Tibial artery (tissue), 4 donors: Measurements from ENCODE around the gene FAM186B.

Experiments
- DNase-seq, 2 donors: peaks; one replicate each; pipeline ENCODE4 v3.0.0-alpha.2; 2019
- H3K27ac ChIP-seq, 2 donors: fragments of 200-600 bp; sonication (generic) in 1 of 2; 1 replicate in 1 of 2; 2 replicates in 1 of 2; pipeline ENCODE4 v1.5.1; 2018 to 2019; ENCODE audit warnings: mild to moderate bottlenecking in 1 of 2
- H3K27me3 ChIP-seq, 2 donors: fragments of 200-600 bp; sonication (generic) in 1 of 2; one replicate each; pipeline versions ENCODE4 v1.5.1 to v1.6.0; 2016 to 2019
- H3K36me3 ChIP-seq, 3 donors: fragments of 200-600 bp; sonication (generic) in 2 of 3; one replicate each; pipeline ENCODE4 v1.5.1; 2016 to 2019; ENCODE audit warnings: mild to moderate bottlenecking in 2 of 3
- H3K4me1 ChIP-seq, 4 donors: fragments of 200-600 bp; sonication (generic) in 2 of 4; 1 replicate in 3 of 4; 2 replicates in 1 of 4; pipeline ENCODE4 v1.5.1; 2016 to 2019
- H3K4me3 ChIP-seq, 2 donors: fragments of 200-600 bp; sonication (generic) in 1 of 2; 1 replicate in 1 of 2; 2 replicates in 1 of 2; pipeline ENCODE4 v1.5.1; 2018 to 2019; ENCODE audit warnings: mild to moderate bottlenecking in 2 of 2
- H3K9me3 ChIP-seq, 3 donors: fragments of 200-600 bp; sonication (generic) in 1 of 3; one replicate each; pipeline ENCODE4 v1.5.1; 2016 to 2019
- CTCF ChIP-seq, 2 experiments: fragments of 200-600 bp in 1 of 2; fragments of 450-650 bp in 1 of 2; IDR thresholded peaks; one replicate each; pipeline ENCODE4 v1.5.1; 2017 to 2019; ENCODE audit warnings: antibody characterized with exemption in 2 of 2, mild to moderate bottlenecking in 1 of 2, moderate library complexity in 1 of 2
- intact Hi-C: fragments of 100-400 bp; cut with DNase I; formaldehyde crosslinking; loops from one replicate; pipeline ENCODE4 v1.15.0; 2023; ENCODE audit warnings: low total_unique reads

The FAM186B gene

DNA sequence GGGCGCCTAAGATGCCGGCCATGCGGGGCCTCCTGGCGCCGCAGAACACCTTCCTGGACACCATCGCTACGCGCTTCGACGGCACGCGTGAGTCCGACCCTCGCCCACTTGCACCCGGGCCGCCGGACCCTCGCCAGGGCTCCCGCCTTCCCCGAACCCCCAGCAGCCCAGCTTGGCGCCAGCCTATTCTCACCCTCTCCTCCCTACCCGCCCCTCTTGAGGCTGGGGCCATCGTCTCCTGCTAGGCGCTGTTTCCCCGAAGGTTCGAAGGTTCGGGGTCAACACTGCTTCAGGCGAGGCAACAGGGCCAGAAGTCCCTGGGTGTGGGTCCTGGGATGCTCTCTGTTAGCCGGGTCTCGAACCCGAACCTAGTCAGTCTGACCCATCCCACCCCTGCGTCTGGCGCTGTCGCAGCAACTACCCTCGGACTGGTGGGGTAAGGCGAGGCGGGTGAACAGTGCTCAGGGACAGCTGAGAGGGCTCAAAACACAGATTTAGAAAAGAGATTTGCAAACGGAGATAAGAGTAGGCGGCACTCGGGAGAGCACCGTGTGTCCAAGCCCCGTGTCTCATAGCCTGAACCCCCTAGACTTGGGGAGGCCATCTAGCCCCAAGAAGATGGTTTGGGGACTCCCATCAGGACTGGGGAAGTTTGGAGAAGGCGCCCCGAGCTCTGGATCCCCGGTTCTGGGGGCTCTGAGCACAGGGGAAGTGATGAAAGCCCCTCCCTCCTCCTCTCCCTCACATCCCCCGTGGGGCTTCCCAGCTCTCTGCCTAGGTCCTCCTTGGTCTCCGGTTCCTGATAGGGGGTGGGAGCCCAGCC is 65.8 kb downstream of the FAM186B start:
- no peak for TF ChIP-seq CTCF (IDR thresholded peaks at IDR 0.05)
- no peak overlapping the region for H3K27ac ChIP-seq
- H3K9me3 ChIP-seq: no peaks in the 10 kb centered on the region
- H3K36me3 ChIP-seq: no peaks in the 10 kb centered on the region
- peaks cover 0 to 76% of the 10 kb centered on the region in 2 donors for H3K27me3 ChIP-seq
- intact Hi-C loops: no loop called here
- peaks cover 0 to 20% (median 18%) of the 10 kb centered on the region in 4 donors for H3K4me1 ChIP-seq
- H3K4me3 ChIP-seq: no peak overlapping the region
- DNase-seq: no peak

DNA sequence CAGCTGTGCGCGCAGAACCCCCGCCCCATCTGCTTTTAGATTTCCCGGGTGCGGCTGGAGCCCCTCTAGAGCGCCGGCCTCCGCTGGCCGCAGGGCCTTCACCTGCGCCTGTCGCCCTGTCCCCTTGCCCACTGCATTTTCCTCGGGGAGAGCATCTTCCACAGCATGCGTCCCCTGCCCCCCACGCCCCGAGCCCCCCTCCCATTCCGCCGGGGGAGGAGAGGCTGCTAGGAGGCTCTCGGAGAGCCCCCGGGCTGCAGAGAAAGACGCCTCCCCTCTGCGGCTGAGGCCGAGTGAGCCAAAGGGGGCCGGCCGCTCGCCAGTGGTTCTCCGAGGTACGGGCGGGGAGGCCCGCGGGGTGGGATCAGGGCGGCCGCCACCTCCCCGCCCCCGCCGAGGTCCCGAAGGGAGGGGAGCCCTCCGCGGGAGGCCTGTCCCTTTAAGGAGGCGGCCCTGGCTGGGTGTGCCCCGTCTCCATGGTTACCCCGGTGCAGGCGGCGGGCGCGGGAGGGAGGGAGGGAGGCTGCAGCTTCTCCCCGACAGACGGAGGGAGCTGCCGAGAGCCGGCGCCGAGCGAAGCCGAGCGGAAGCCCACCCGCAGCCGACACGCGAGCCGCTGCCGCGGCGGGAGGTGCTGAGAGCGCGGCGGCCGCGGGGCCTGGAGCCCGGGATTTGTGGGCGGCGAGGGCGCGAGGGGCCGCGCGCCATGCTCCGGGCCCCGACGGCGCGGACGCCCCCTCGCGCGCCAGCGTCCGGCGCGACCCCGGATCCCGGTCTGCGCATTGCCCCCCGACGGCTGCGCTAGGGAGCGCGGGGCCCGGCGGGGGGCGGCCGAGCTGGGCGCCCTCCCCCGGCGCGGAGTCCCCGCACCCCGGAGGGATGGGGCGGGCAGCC is 66.7 kb downstream of the FAM186B start, which contains the start of gene KCNH3:
TSS of gene KCNH3 (plus strand) at position 521 of the 894 bp plus-strand sequence. CDS start 387 bp downstream, outside the sequence.
- peaks cover 0 to 20% (median 18%) of the 10 kb centered on the region in 4 donors for H3K4me1 ChIP-seq
- no peaks in the 10 kb centered on the region for H3K9me3 ChIP-seq
- no peak within 1 kb of the TSS for H3K27ac ChIP-seq
- peaks cover 0 to 73% of the 10 kb centered on the region in 2 donors for H3K27me3 ChIP-seq
- peak; percentile 78 to 83 for DNase-seq
- no peak for TF ChIP-seq CTCF (IDR thresholded peaks at IDR 0.05)
- no peaks in the 10 kb centered on the region for H3K36me3 ChIP-seq
- peak within 1 kb of the TSS; percentile 39 to 44 for H3K4me3 ChIP-seq
- intact Hi-C loops: no loop called here

DNA sequence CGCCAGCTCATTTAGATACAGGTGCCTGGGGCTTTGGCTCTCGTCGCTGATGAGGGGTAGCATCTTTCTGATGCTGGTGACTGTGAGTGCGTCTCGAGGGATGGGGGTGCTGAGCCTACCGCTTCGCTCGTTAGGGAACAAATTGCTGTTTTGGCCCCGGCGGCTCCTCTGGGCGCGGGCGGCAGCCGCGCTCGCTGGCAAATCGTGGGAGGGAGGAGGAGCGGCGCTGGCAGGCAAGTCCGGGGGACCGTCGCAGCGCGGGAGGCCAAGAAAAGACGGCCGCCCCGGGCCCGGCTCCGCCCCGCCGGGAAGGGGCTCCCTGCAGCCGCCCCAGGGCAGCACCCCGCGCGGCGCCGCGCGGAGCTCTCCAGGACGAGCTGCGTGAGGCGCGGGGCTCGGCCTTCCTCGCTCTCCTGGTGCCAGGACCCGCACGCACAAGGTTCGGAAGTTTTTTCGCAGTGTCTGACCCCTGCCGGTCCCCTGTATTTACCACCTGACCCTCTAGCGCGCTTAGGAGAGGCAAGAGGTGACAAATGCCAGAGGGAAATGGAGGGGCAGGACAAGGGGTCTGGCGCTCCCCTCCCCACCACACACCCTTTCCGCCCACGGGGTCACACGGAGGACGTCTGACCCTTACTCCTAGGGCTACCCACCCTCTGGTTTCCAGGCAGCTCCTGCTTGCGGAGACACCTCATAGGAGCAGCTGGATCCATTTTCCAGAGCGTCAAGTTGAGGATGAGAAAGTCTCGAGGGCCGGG is 67.5 kb downstream of the FAM186B start:
- Histone ChIP-seq H3K27ac (no peak overlapping the region), H3K4me1 (peaks cover 0 to 20% (median 18%) of the 10 kb centered on the region in 4 donors), H3K27me3 (peaks cover 0 to 69% of the 10 kb centered on the region in 2 donors), H3K36me3 (no peaks in the 10 kb centered on the region), H3K9me3 (no peaks in the 10 kb centered on the region), H3K4me3 (peak overlapping the region; percentile 39 to 44)
- TF ChIP-seq CTCF (IDR thresholded peaks at IDR 0.05): no peak
- DNase-seq: no peak
- intact Hi-C loops: no loop called here
